ENCODE data around the gene CRHR1.

Gene CRHR1

DNA sequence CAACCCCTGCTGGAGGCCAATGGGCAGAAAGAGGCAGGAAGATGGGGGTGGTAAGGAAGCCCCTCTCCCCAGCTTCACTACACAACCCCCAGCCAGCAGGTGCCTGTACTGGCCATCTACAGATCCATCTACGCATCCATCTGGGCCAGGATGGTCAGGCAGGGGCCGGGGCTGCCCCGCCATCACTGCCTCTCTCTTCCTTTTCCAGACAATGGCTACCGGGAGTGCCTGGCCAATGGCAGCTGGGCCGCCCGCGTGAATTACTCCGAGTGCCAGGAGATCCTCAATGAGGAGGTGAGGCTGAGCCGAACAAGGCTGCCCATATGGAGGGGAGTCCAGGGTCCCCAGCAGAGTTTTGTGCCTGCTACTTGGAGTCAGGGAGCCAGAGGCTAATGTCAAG, 37.0 kb downstream of the CRHR1 start:
- no peak for DNase-seq (ENCODE audit: low read depth in 2 of 2)

DNA sequence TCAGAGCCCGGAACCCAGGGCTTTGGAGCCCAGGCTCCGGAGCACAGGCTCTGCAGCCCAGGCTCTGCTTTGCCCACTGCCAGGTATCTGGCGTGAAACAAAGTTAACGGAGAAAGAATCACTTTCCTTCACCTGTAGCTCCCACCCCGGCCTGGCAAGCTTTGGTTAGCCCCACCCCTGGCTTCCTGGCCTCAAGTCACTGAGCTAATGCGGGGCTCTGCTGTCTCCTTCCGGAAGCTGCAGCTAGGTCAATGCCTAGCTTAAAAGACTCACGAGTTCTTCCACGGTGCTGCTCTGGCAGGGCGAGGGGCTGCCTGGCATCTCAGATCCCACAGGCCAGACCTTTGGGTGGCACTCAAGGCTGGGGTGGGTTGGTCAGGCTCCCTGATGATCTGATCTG, 39.5 kb downstream of the CRHR1 start:
- no peak for DNase-seq (ENCODE audit: low read depth in 2 of 2)

DNA sequence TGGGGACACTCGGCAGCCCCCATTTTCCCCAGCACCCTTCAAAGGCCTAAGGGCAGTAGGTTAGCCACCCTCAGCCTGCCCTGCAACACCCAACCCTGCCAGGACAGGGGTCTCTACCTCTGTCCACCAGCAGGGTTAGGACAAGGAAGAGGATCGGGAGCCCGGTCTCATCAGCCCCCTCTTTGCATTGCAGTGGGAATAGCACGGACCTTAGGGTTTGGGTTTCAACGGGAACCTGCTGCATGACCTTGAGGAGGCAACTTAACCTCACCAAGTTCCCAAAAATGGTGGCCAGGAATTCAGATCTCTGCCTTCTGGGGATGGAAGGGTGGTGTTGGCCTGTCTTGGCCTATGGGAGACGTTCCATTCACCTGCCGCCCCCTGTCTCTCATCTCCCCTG, 40.4 kb downstream of the CRHR1 start:
- no peak for DNase-seq (ENCODE audit: low read depth in 2 of 2)

DNA sequence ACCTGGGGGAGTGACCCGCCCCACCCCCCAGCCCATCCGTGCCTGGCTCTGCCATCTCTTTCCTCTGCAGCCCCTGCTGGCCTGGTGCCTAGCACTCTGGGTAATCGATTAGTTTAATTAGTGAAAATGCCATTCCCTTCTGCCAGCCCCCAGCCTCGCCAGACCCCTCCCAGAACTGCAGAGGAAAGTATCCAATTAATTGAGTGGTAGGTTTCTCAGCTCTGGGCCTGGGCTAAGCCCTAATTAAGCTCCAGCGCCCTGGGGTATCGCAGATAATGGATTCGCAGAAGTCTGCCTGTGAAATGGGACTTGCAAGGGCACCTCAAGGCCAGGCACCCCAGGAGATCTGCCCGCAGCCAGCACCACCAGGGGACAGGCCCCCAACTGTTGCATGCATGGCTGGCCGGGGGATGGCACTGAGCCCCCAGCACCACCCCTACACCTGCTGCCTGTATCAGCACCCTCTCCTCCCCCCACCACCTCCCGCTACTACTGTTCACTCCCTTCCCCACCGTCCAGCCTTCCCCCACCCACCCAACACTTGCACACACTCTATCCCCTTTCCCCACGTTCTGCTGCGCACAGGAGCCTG, 40.9 kb downstream of the CRHR1 start:
- DNase-seq (ENCODE audit: low read depth in 2 of 2): no peak

DNA sequence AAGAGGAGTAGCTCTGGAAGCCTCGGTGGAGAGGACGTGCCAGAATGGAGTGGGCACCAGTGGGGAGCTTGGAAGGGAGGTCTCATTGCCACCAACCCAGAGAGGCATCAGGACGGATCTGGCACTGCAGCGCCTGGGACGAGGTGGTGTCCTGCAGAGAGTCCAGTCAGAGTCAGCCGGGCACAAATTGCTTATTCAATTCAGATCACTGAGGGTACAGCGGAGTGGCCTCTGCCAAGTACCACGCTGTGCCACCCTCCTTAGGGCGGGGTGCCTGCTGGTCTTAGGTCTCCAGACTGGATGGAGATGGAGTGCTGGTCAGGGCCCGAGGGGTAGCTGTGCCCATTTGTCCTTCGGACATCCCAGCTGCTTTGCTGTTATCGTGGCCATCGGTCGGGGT, 41.7 kb downstream of the CRHR1 start:
- no peak for DNase-seq (ENCODE audit: low read depth in 2 of 2)

DNA sequence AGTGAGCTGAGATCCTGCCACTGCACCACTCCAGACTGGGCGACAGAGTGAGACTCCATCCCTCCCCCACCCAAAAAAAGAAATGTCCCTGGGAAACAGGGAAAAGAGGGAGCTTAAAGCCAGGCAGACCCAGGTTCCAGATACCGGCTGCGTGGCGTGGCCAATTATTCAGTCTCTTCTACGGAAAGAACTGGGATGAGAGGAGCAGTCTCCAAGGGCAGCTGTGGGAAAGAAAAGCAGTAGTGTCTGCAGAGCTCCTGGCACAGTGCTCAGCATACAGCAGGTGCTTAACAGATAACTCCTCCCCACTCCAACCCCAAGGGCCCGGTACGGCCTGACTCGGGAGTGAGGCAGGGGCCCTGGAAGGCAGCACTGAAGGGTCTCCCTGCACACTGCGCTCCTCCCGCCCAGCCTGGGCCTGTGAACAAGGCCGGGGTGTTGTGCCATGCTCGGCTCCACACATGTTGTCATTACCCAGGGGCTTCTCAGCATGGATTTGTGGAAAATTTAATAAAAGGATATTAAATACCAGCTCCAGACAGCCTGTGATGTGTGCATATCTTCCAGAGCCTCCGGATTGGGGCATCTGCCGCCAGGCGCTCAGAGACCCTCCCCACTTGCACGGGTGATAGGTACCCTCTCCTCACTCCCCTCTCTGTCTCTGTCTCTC, 42.9 kb downstream of the CRHR1 start:
- DNase-seq (ENCODE audit: low read depth in 2 of 2): no peak

DNA sequence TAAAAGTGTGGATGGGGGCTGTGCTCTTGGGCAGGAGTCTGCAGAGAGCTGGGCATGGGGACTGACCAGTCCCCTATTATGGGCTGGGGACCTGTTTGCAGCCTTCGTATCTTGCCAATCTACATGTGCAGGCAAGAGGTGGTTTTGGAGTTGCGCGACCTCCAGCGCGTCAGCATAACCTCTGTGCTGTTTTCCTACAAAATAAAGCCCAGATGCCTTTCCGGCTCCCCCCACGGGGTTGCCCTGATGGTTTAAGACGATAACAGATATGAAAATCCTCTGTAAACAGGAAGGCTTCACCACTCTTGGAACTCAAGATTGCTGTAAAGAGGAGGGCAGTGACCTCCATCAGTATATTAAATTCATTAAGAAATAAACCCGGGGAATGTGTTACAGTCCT, 44.1 kb downstream of the CRHR1 start:
- DNase-seq (ENCODE audit: low read depth in 2 of 2): no peak

DNA sequence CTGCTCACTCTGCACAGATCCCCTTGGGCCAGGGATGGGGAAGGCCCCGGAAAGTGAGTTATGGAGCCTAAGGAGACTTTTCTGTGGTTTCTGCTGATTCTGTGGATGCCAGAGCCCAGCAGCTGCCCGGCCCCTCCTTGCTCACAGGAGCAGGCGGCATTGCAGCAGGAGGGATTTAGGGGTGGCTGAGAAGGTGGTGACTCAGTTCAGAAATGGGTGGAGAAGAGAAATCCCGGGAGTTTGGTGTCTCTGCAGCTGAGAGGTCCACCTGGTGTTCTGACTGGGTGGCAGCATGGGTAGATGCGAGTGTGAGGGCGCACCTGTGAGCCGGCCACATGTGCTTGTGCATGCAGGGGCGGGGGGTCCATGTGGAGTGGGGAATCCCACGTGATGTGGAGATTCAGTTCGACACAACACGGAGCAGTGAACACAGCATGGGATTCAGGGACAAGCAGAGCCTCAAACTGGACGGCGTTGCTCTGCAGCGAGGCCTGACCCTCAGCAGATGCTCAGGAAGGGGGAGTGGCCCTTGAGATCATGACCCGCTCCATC, 44.5 kb downstream of the CRHR1 start:
- DNase-seq (ENCODE audit: low read depth in 2 of 2): no peak

DNA sequence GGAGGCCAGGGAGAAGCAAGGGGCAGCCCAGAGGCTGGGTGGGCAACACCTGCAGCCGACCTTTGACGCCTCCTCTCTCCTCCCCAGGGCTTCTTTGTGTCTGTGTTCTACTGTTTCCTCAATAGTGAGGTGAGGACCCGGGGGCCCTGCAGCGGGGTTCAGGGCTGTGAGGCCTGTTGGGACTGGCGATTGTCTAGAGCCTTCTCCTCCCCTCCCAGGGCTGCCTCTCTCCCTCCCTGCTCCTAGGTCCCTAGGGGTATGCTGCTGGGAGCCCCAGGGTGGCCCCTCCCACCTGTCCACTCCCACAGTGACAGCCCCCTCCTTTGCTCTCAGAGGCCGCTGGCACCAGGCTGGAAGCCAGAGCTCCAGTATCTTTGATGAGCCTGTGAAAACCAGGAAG, 49.8 kb downstream of the CRHR1 start:
- no peak for DNase-seq (ENCODE audit: low read depth in 2 of 2)

DNA sequence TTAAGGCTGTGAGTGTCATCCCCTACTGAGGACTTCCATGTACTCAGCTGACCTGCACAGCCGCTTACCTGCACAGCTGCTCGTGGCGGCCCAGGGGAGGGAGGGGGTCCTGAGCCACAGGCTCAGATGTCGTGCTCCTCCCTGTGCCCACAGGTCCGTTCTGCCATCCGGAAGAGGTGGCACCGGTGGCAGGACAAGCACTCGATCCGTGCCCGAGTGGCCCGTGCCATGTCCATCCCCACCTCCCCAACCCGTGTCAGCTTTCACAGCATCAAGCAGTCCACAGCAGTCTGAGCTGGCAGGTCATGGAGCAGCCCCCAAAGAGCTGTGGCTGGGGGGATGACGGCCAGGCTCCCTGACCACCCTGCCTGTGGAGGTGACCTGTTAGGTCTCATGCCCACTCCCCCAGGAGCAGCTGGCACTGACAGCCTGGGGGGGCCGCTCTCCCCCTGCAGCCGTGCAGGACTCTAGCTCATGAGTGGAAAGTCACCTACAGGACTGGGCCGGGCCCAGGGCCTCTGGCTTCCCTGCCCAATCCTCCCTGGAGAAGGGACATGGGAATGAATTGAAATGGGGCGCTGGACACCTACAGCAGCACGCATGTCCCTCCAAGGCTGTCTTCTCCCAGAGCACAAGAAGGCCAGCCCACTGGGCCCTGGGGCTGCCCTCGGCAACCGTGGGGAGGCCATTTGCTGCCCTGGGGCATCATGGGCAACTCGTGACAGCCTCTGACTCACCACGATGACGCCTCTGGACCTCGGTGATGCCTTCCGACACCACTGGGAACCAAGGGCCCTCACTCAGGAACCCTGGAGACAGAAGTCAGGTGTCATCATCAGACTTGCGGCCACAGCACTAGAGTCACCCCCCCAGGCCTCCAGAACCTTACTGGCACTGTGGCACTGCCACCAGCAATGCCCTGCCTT, 50.6 kb downstream of the CRHR1 start:
- DNase-seq (ENCODE audit: low read depth in 2 of 2): no peak

DNA sequence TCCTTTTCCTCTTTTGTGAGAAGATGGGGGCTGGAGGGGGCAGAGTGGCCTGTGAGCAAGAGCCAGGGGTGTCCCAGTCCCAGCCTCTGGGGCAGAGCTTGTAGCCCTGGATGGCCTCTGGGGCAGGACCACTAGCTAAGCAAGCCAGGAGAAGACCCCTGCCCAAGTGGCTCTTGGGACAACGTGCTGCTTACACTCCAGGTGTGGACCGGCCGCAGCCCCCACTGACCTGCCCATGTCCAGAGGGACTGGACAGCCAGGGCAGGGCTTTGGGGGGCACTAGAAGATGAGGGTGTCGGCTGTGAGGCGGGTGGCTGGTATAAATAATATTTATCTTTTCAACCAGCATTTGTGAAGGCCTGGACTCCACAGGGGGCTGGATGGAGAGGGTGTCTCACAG, 51.4 kb downstream of the CRHR1 start:
- no peak for DNase-seq (ENCODE audit: low read depth in 2 of 2)

DNA sequence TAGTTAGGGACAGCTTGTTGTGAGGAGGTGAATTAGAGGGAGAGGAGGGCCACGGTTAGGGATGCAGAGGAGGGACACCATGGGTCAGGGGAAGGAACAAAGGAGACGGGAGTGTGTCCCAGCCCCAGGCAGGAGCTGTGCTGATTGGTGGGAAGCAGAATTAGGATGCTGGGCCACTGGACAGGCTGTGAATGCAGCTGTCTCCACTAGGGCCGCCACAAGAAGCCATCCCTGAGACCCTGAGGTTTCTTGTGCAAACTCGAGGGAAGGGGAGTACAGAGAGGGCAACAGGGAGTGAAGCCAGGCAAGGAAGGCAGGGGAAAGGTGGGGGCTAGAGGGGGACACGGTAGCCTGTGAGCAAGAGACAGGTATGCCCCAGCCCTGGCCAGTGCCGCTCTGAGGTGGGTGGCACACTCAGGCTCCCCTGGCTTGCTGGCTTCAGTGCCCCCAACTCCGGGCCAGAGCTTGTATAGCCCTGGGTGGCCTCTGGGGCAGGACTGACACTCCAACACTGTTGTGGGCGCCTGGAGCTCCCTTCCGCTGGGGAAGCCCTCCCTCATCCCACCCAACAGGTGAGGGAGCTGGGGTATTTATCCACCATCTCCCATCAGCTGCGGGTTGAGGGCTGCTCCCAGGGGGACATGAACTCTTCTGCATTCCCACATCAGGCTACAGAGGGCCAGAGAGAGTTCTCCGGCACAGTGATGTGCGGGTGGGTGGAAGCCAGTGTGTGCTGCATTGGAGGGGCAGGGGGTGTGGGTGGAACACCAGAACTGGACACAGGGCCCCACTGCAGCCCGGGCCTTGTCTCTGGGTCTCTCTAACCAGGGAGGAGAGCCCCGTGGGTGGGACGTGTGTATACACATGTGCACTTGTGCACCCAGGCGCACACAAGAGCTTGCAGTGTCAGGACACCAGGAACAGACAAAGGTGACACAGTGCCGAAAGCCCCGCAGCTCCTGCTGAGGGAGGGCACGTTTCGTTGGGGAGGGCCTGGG, 52.2 kb downstream of the CRHR1 start:
- no peak for DNase-seq (ENCODE audit: low read depth in 2 of 2)

DNA sequence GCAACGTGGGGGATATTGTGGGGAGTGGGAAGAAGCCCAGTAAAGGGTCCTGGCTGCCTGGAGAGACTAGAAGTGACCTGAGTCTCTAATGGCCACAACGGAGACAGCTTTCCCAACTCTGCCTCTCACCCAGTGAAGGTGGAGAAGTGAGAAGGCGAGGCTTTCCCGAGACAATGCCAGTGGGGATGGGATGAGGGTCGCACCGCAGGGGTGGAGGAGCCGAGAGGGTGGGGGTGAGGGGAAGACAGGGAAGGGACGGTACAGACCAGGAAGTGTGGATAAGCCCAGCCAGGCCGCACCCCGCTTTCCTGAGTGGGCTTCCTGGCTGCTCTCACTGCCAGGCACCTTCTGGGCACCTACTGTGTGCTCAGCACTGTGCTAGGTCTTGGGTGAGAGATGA, 53.1 kb downstream of the CRHR1 start:
- DNase-seq (ENCODE audit: low read depth in 2 of 2): no peak

DNA sequence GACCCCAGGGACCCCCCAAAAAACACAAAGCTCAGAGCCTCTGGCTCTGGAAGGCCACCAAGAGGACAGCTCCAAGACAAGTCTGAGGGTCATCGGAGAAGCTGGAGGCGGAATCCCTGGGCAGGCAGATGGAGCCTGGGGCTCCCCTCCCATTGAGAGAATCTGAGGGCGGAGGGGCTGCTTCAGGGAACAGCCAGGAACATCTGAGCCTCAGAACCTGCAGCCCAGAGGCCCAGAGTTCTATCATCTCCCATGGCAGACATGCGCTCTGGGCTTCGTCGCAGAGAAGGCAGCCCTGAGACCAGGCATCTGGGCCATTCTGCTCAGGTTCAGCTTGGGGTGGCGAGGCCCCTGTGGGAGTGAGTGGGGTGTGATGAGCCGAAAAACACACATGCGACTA, 53.5 kb downstream of the CRHR1 start:
- DNase-seq (ENCODE audit: low read depth in 2 of 2): no peak

DNA sequence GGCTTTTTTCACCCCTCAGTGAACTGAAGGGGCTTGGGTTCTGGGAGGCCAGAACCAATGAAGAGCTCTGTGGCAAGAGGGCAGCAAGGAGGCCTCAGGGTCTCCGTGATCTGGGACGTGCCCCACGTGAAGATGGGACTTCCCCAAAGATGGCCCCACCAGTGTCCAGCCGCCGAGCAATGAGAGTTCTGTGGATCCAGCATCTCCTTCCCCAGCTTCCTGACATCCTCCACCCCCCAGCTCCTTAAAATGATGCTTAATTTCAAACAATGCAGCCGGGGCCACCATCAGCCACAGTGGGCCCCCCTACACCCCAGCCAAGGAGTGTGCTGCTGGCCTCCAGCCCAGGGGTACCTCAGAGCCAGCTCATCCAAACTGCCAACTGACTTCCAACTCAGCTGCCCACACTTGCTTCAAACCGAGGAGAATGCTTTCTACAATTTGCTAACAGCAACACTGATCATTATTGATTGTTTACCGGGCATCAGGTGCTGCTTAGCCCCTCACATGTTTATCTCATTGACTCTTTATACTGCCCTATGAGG, 54.7 kb downstream of the CRHR1 start:
- no peak for DNase-seq (ENCODE audit: low read depth in 2 of 2)

DNA sequence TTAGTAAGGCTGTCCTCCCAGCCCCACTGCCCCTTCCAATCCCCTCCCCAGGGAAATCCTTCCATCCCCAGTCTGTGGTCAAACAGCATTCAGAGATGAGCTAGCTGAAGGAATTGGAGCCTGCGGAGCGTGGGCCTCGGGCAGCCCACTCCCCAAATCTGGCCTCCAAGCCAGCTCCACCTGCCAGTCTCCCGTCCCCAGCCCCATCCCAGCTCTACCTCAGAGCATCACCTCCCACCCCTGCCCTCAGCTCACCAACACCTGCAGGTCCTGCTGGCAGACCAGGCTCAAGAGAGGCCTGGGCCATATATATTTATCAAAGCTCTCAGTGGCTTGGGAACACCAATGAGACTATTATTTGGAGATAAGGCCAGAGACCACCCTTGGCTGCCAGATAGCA, 55.3 kb downstream of the CRHR1 start:
- DNase-seq (ENCODE audit: low read depth in 2 of 2): no peak

DNA sequence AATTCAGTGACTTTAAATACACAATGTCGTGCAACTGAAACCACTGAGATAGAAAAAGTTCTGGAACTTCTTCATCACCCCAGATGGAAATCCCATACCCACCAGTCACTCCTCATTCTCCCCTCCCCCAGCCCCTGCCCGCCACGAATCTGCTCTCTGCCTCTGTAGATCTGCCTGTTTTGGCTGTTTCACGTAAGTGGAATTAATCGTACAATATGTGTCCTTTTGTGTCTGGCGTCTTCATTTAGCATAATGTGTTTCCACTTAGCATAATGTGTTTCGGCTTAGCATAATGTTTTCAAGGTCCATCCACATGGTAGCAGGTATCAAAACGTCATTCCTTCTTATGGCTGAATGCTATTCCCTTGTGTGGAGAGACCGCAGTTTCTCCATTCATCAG, 57.1 kb downstream of the CRHR1 start:
- DNase-seq (ENCODE audit: low read depth in 2 of 2): no peak

DNA sequence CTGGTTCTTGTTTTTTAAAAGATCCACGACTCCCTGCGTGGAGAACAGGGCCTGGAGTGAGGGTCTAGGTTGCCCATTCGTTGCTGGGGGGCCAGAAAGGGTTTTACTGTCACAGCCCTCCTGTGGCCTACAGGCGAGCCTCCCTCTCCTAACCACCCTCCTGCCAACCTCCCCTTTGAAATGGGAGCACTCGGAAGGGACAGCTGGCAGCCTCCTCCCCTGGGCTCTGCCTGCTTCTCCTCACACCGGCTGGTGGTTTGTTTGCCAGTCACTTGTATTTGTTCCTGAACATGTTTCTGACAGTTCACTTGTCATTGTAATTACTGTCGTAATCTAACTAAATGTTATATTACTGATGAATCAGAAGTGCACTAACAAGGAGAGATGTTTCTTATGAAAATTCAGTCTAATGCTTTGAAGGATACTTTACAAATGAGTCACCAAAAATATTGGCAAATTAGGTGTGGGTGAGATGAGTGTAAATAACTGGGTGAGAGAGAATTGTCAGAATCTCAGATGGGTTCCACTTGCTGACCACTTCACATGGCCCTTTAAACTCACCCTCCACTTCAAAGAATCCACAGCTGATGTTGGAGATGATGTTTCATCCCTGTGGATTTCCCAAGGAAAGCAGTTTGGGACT, 57.9 kb downstream of the CRHR1 start:
- no peak for DNase-seq (ENCODE audit: low read depth in 2 of 2)

DNA sequence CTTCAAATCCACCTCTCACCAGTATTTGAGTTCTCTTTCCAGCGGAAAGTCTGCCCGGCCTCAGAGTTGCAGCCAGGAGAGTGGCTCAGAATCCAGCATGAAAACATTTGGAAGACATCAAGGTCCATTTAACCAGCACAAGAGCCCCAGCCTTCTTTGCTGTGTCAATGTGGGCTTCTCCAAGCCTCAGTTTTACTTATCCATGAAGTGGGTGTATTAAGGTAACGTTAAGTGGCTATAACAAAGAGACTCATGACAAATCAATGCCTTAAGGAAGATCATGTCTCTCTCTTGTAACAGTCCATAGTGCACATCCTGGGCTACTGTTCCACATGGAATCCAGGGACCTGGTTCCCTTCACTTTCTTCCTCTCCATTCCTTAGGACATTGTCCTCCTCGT, 59.6 kb downstream of the CRHR1 start:
- no peak for DNase-seq (ENCODE audit: low read depth in 2 of 2)

DNA sequence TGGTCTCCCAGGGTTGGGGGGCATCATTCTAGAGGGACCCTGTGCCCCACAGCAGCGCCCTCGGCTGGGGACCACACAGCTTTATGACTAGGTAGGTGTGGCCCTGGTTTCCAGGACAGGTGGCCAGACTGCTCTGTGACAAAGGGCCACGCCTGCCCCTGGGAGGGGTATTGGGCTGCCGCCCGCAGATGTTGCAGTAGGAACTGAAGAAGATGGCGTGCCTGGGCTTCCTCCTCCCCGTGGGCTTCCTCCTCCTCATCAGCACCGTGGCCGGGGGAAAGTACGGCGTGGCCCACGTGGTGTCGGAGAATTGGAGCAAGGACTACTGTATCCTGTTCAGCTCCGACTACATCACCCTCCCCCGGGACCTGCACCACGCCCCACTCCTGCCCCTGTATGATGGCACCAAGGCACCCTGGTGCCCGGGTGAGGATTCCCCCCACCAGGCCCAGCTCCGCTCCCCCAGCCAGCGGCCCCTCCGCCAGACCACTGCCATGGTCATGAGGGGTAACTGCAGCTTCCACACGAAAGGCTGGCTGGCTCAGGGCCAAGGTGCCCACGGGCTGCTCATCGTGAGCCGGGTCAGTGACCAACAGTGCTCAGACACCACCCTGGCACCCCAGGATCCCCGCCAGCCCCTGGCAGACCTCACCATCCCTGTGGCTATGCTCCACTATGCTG, 60.7 kb downstream of the CRHR1 start, which contains the start of gene SPPL2C:
SPPL2C (plus strand) TSS at position 187 of the 681 bp plus-strand sequence; CDS start at position 213, 26 bp downstream.
- no peak for DNase-seq (ENCODE audit: low read depth in 2 of 2)
